Activated CD4-positive, alpha-beta T cell treated with anti-CD3 and anti-CD28 coated beads, Interleukin-2, amount 10 ng/mL, durations not matched to agents 7 days and 5 days (primary cell): ENCODE measurements around the gene CTNNBL1. TPM values are rescaled to one million over a fixed set of nuclear protein-coding genes. Genes with fewer than 3 reads are reported as not detected.
A peak's percentile ranks its signal among the peaks of the same experiment; 100 is the strongest.

Experiments used
- CTCF ChIA-PET: fragments of 350-600 bp; sonication (Branson Sonifier 250); formaldehyde crosslinking; loops from one replicate; lab custom pipeline; 2021; ENCODE audit warnings: antibody characterized with exemption; lab: Charles Lee
- POLR2A ChIA-PET: fragments of 350-600 bp; sonication (Branson Sonifier 250); formaldehyde crosslinking; loops from one replicate; lab custom pipeline; 2021; ENCODE audit warnings: antibody characterized with exemption; lab: Charles Lee
- DNase-seq: peaks from one replicate; pipeline ENCODE4 v3.0.0-alpha.2; 2020
- H3K27ac Mint-ChIP-seq: one replicate; pipeline ENCODE4 v1.8.0; 2021; ENCODE audit warnings: mild to moderate bottlenecking, moderate library complexity, mixed read lengths
- H3K27me3 Mint-ChIP-seq: one replicate; pipeline ENCODE4 v1.8.0; 2021; ENCODE audit warnings: mixed read lengths
- H3K36me3 Mint-ChIP-seq: one replicate; pipeline ENCODE4 v1.8.0; 2021; ENCODE audit warnings: low read depth, mixed read lengths
- H3K4me1 Mint-ChIP-seq: one replicate; pipeline ENCODE4 v1.8.0; 2021; ENCODE audit warnings: mixed read lengths
- H3K4me3 Mint-ChIP-seq: one replicate; pipeline ENCODE4 v1.8.0; 2021; ENCODE audit warnings: mild to moderate bottlenecking, moderate library complexity, mixed read lengths
- H3K9me3 Mint-ChIP-seq: one replicate; pipeline ENCODE4 v1.8.0; 2021; ENCODE audit warnings: mixed read lengths
- total RNA-seq, 2 experiments: library from RNA; stranded (reverse); gene quantifications; one replicate each; pipeline ENCODE4 v1.2.3, GENCODE V29; 2021

The CTNNBL1 gene
- total RNA-seq, 2 experiments from 2014 or later: 75.1 to 81.8 TPM

DNA sequence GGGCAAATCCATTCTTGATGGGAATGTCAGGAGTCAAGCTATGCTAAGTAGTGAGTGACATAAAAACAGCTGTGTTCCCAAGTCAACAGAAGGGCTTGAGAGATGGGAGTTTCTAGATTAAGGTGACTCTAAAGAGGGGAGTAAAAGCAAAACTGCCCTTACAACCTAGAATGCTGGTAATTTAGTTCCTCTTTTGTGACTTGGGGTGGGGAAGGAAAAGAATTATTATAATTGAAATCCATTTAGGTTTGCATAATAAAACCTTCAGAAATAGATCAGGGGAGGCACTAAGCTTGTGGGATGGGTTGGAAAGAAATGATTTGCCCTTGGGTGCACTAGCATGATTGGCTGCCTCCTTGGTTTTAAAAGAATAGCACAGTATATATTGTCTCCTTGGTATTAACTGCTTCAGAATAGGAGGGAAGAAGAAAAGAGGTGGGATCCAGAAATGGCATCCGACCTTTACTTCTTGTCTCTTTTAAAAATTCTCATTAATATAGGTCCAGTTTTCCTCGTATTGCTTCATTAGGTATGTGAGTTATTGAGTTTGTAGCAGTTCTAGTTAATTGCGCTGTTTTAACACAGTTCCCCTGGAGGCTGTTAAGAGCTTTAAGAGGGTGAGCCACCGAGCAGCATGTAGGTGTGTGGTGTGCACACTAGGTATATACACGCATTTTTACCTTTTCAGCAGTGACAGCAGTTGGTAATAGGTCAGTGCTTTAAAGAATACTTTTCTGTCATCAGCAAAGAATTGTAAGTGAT, 113.8 kb downstream of the CTNNBL1 start:
- Mint-ChIP-seq H3K4me1 (peaks cover 9% of the 10 kb centered on the region), H3K27me3 (no peaks in the 10 kb centered on the region), H3K36me3 (peaks cover 13% of the 10 kb centered on the region), H3K4me3 (no peak overlapping the region), H3K9me3 (no peaks in the 10 kb centered on the region), H3K27ac (no peak overlapping the region)
- ChIA-PET CTCF (no interaction called here), POLR2A (no interaction called here)
- no peak for DNase-seq

DNA sequence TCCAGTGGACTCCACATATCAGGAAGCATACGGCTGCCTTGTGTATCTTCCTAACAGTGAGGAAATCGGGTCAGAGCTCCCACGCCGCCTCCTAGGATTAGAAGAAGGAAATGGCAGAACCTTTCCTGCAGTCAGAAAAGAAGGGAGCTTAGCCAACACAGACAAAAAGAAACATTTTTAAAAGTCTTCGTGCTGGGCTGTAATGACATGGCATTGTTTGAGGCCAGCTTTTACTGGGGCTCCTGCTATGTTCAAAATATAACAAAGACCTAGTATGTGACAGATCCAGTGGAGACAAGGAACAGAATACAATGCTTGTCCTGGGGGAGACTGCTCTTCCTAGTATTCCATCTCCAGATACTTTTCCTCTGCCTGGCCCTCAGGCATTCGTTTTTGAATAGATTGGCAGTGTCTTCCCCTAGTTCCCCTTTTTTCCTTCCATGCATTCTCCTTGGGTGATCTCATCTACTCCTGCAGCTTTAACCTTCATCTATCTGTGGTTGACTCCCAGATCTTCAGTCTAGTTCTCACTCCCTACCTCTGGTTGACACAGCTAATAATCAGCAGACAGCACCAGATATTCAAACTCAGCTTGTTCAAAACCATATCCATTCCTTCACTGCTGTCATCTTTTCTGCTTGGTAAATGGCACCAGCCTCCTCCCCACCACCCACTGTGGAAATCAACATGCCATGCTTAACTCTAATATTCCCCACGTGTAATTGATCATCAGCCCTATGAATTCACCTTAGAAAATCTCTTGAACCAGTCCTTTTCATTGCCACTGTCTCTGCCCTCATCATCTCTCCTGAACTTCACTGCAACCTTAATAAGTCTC, 114.6 kb downstream of the CTNNBL1 start:
- no peak for DNase-seq
- peaks cover 9% of the 10 kb centered on the region for H3K4me1 Mint-ChIP-seq
- POLR2A ChIA-PET: no interaction called here
- H3K4me3 Mint-ChIP-seq: no peak overlapping the region
- CTCF ChIA-PET: no interaction called here
- H3K9me3 Mint-ChIP-seq: no peaks in the 10 kb centered on the region
- H3K36me3 Mint-ChIP-seq: peaks cover 13% of the 10 kb centered on the region
- H3K27ac Mint-ChIP-seq: no peak overlapping the region
- no peaks in the 10 kb centered on the region for H3K27me3 Mint-ChIP-seq

DNA sequence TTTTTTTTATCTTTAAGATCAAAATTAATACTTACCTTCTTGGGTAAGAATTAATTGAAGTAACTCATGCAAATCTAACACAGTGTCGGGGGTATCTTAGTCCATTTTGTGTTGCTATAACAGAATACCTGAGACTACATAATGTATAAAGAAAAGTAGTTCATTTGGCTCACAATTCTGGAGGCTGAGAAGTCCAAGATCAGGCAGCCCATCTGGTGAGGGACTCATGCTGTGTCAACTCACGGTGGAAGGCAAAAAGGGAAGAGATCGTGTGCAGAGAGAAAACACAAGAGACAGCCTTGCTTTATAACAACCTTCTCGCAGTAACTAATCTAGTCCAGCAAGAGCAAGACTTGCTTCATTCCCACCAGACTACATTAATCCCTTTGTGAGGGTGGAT, 116.2 kb downstream of the CTNNBL1 start:
- Mint-ChIP-seq H3K27ac (no peak overlapping the region), H3K27me3 (no peaks in the 10 kb centered on the region), H3K4me1 (no peaks in the 10 kb centered on the region), H3K36me3 (peaks cover 13% of the 10 kb centered on the region), H3K4me3 (no peak overlapping the region), H3K9me3 (no peaks in the 10 kb centered on the region)
- ChIA-PET POLR2A (no interaction called here), CTCF (no interaction called here)
- DNase-seq: no peak

DNA sequence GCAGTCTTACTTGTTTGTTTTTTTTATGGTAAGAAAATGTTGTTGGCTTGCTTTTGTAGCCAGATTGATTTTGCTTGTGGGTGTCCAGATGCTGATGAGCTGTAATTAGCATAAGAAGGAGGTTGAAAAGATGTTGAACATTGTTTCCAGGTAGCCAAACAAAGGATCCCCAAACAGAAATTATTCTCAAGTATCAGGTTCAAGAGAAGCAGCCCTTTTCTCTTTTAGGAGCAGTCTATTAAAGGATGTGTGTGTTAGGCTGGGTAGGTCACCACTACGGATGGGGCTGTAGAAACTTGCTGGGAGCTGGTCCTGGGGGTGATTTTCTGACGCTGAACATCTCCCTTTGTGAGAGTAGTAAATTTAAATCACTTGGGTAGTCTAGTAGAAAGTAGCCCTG, 122.2 kb downstream of the CTNNBL1 start:
- H3K27ac Mint-ChIP-seq: no peak overlapping the region
- H3K4me1 Mint-ChIP-seq: no peaks in the 10 kb centered on the region
- ChIA-PET POLR2A (no interaction called here), CTCF (no interaction called here)
- no peaks in the 10 kb centered on the region for H3K27me3 Mint-ChIP-seq
- H3K4me3 Mint-ChIP-seq: no peak overlapping the region
- DNase-seq: no peak
- H3K36me3 Mint-ChIP-seq: no peaks in the 10 kb centered on the region
- H3K9me3 Mint-ChIP-seq: no peaks in the 10 kb centered on the region

DNA sequence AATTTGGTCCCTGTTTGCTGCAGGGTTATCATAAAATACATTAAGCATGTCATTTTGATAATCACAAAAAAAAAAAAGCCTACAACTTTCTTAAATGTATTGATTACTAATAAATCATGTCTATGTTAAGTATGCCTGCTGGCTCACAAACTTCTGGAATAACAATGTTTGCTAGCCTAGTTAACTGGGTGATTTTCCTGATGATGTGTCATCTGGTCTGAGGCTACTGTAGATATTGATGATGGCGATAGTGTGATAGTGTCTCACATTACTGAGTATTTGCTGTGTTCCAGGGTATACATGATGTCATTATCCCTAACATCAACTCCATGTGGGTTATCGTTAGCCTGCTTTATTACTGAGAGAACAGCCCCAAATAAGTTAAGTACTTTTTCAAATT, 122.9 kb downstream of the CTNNBL1 start:
- DNase-seq: no peak
- Mint-ChIP-seq H3K27ac (no peak overlapping the region), H3K36me3 (no peaks in the 10 kb centered on the region), H3K4me3 (no peak overlapping the region), H3K4me1 (no peaks in the 10 kb centered on the region), H3K9me3 (no peaks in the 10 kb centered on the region), H3K27me3 (no peaks in the 10 kb centered on the region)
- CTCF ChIA-PET: no interaction called here
- POLR2A ChIA-PET: no interaction called here

DNA sequence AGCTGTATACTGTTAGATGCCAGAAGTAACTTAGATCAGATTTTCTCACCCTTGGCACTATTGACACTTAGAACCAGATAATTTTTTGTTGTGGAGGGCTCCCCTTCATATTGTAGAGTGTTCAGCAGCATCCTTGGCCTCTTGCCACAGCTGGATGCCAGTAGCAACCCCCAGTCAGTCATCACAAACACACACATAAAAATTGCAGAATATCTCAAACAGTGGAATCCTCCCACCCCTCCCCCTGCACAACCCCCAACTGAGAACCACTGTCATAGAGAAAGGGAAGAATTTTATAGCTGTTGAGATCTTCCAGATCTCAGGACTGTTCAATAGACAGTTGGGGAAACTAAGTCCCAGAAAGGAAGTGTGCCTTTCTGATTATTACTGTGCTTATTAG, 127.9 kb downstream of the CTNNBL1 start:
- no peaks in the 10 kb centered on the region for H3K4me1 Mint-ChIP-seq
- H3K27me3 Mint-ChIP-seq: no peaks in the 10 kb centered on the region
- CTCF ChIA-PET: no interaction called here
- no peak overlapping the region for H3K4me3 Mint-ChIP-seq
- POLR2A ChIA-PET: no interaction called here
- H3K36me3 Mint-ChIP-seq: no peaks in the 10 kb centered on the region
- DNase-seq: no peak
- no peak overlapping the region for H3K27ac Mint-ChIP-seq
- no peaks in the 10 kb centered on the region for H3K9me3 Mint-ChIP-seq

DNA sequence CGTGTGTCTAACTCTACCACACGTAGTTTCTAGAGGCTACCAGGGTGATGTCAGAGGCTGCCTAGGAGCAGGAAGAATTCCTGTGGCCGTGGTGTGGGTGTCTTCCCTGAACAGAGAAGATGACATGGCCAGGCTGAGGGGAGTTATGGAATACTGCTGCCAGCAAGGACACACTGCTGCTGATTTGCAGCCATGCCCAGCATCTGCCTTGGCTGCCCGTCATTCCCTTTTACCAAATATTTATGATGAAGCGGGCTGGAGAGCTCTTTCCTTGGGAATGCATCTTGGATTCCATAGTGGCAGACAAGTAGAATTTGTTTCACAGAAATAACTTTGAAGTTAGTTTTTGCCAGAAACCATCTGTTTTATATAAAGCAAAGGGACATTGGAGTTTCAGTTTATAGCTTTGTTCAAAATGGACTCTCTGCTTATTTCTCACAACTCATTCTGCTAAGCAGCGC, 128.3 kb downstream of the CTNNBL1 start:
- ChIA-PET CTCF (no interaction called here), POLR2A (no interaction called here)
- DNase-seq: no peak
- H3K4me1 Mint-ChIP-seq: no peaks in the 10 kb centered on the region
- H3K9me3 Mint-ChIP-seq: no peaks in the 10 kb centered on the region
- H3K27ac Mint-ChIP-seq: no peak overlapping the region
- no peaks in the 10 kb centered on the region for H3K36me3 Mint-ChIP-seq
- no peaks in the 10 kb centered on the region for H3K27me3 Mint-ChIP-seq
- no peak overlapping the region for H3K4me3 Mint-ChIP-seq

DNA sequence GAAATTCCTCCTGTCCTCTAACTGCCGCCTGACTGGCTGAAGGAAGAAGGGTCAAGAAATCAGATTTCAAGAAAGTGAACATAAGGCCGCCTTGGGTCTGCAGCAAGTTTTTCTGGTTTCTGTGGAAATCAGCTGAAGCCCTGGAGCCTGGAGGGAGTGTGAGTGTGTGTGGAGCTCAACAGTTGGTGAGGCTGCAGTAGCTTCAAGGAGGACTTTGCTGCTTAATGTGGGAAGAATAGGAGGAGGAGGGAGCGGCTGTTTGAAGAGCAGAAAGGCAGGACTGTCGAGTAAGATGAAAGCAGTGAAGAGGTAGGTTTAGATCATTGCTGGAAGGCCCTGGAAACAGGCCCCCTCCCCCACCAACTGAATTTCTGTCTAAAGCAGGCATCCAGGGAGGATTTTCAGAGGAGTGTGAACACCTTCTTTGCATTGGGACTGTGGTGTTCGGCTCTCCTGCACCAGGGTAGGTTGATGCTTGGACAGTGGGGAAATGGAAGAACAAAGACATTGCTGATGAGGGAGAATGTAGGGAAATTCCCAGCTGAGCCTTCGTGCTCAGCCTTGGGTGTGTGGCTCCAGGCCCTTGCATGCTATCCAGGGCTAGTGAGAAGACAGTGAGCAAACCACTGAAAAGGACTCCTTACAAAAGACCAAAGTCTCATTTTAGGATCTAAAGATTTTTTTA, 129.6 kb downstream of the CTNNBL1 start:
- H3K36me3 Mint-ChIP-seq: peaks cover 1% of the 10 kb centered on the region
- no peak overlapping the region for H3K27ac Mint-ChIP-seq
- ChIA-PET POLR2A (no interaction called here), CTCF (no interaction called here)
- no peak for DNase-seq
- H3K4me3 Mint-ChIP-seq: no peak overlapping the region
- no peaks in the 10 kb centered on the region for H3K9me3 Mint-ChIP-seq
- no peaks in the 10 kb centered on the region for H3K27me3 Mint-ChIP-seq
- H3K4me1 Mint-ChIP-seq: no peaks in the 10 kb centered on the region

DNA sequence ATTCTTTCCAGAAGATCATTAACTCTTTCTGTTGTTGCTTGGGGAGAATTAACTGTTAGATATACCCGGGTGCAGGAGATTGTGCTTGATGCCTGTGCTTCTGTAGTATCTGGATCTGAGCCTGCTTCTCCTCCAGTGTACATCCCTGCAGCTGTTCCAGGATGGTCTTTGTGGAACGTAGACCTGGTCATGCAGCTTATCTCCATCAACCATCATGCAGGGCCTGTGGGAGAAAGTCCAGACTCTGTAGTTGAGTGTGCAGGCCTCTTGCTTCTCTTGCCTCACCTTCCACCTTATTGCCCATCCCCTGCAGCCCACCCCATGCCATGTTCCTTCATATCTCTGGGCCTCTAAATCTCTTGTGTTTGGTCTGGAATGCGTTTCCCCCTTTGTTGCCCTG, 133.8 kb downstream of the CTNNBL1 start:
- no peak overlapping the region for H3K27ac Mint-ChIP-seq
- H3K27me3 Mint-ChIP-seq: no peaks in the 10 kb centered on the region
- no peak for DNase-seq
- ChIA-PET POLR2A (no interaction called here), CTCF (interaction anchor here (0.7 kb wide), 1 partner anchor 116 kb away, joined by 4 read pairs; no protein-coding TSS in a partner anchor)
- H3K4me3 Mint-ChIP-seq: no peak overlapping the region
- no peaks in the 10 kb centered on the region for H3K4me1 Mint-ChIP-seq
- H3K36me3 Mint-ChIP-seq: peaks cover 1% of the 10 kb centered on the region
- no peaks in the 10 kb centered on the region for H3K9me3 Mint-ChIP-seq

DNA sequence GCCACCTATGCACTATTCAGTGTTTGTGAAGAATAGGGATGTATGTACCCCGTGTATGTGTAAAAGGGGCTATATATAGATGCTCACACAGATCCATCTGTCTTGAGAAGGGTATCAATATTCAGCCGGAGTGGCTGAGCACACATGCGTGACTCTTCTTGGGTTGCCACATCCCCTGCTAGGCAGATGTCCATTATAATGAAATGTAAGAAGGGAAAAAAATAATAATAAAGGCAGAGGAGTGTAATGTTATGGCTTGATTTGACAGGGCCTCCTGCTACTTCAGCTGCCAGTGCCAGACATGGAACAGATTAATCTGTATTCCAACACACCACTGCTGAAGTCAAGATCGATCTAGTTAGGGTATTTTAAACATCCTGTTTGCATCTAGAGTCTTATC, 134.9 kb downstream of the CTNNBL1 start:
- ChIA-PET POLR2A (no interaction called here), CTCF (no interaction called here)
- Mint-ChIP-seq H3K27me3 (no peaks in the 10 kb centered on the region), H3K9me3 (no peaks in the 10 kb centered on the region), H3K4me1 (no peaks in the 10 kb centered on the region), H3K4me3 (no peak overlapping the region), H3K27ac (no peak overlapping the region), H3K36me3 (peaks cover 1% of the 10 kb centered on the region)
- no peak for DNase-seq

DNA sequence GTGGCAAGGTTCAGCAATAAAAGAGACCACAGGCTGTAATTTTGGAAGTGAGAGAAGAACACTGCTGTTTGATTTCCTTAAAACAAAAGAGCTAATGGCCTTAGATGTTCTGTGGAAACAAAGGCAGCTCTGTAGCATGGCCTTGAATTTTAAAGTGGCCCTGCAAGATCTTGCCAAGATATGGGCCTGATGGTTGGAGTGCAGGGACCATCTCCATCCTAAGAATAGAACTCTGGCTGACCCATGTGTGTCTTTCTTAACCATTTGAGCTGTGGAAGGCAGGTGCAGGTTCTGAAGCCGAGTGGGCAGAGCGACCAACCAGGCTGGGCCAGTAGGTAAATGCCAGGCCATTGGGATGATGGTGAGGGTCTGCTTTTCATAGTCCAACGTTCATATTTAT, 135.3 kb downstream of the CTNNBL1 start:
- Mint-ChIP-seq H3K9me3 (no peaks in the 10 kb centered on the region), H3K36me3 (peaks cover 1% of the 10 kb centered on the region), H3K4me1 (no peaks in the 10 kb centered on the region), H3K4me3 (no peak overlapping the region), H3K27me3 (no peaks in the 10 kb centered on the region), H3K27ac (no peak overlapping the region)
- POLR2A ChIA-PET: no interaction called here
- DNase-seq: no peak
- CTCF ChIA-PET: no interaction called here

DNA sequence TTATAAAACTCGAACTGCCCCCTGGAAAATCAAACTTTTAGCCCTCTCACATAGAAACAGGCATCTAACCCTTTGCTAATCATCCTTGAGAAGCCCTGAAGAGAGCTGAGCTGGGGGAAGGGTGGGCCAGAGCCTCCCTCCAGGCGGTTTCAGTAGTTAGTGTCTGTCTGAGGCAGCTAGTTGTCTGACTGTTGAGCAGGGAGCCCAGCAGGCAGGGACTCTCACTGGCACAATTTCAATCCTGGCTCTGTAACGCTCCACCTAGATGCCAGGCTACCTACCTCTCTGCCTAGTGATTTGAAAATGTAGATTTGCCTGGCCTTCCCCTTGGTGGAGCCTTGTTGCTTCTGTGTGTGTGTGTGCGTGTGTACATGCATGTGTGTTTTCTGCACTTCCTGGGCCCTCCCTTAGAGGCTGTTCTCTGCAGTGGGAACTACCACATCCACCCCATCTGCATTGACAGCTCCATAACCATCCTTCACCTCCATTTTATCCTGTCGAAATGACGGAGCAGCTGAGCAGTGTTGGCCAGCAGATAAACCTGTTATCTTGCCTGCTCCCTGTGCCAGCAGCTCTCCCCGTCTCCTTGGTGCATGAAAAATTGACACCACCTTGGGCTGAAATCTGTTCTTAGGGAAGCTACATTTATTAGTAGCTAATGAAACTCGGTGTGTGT, 139.5 kb downstream of the CTNNBL1 start:
- ChIA-PET POLR2A (no interaction called here), CTCF (interaction anchor here (0.6 kb wide), 1 partner anchor 523 kb away, joined by 3 read pairs; no protein-coding TSS in a partner anchor)
- no peak for DNase-seq
- H3K4me1 Mint-ChIP-seq: peaks cover 4% of the 10 kb centered on the region
- no peaks in the 10 kb centered on the region for H3K27me3 Mint-ChIP-seq
- H3K4me3 Mint-ChIP-seq: no peak overlapping the region
- peak overlapping the region; percentile 60 for H3K27ac Mint-ChIP-seq
- no peaks in the 10 kb centered on the region for H3K36me3 Mint-ChIP-seq
- no peaks in the 10 kb centered on the region for H3K9me3 Mint-ChIP-seq
